H1 (cell line): ENCODE measurements around the gene GABARAPL2. TPM values are rescaled to one million over a fixed set of nuclear protein-coding genes. Genes with fewer than 3 reads are reported as not detected.

Experiments used
- CTCF ChIA-PET: fragments of 300-600 bp; sonication (Branson Sonifier 250); formaldehyde crosslinking; loops from one replicate; lab custom pipeline; 2021; ENCODE audit not compliant: partially characterized antibody; lab: Charles Lee
- POLR2A ChIA-PET: fragments of 300-600 bp; sonication (Branson Sonifier 250); formaldehyde crosslinking; loops from one replicate; lab custom pipeline; 2021; ENCODE audit warnings: inconsistent platforms; ENCODE audit not compliant: partially characterized antibody; lab: Charles Lee
- DNase-seq, 2 experiments: peaks; one replicate each; pipeline versions ENCODE4 v3.0.0 to v3.0.0-alpha.2; 2010 to 2022; ENCODE audit warnings: low spot score in 2 of 2, low read depth in 1 of 2, mixed read lengths in 1 of 2
- FAIRE-seq: peaks from 2 replicates; lab custom pipeline; 2011; peaks lifted over from hg19 to GRCh38; lab: Jason Lieb, UNC
- H2AFZ ChIP-seq: 2 replicates; pipeline ENCODE4 v1.8.1; 2012; ENCODE audit warnings: low read length, inconsistent platforms
- H2AK5ac ChIP-seq: 2 replicates; pipeline ENCODE4 v1.6.1; 2013; ENCODE audit warnings: low read depth, low read length
- H2BK120ac ChIP-seq: replicated peaks from 2 replicates; pipeline ENCODE3; 2013; ENCODE audit warnings: low read depth, low read length, inconsistent platforms
- H2BK12ac ChIP-seq: 2 replicates; pipeline ENCODE4 v1.6.1; 2013; ENCODE audit warnings: low read depth, low read length
- H2BK15ac ChIP-seq: 2 replicates; pipeline ENCODE4 v1.6.1; 2013; ENCODE audit warnings: low read length
- H2BK20ac ChIP-seq: 2 replicates; pipeline ENCODE4 v1.6.1; 2013; ENCODE audit warnings: low read length
- H2BK5ac ChIP-seq: 2 replicates; pipeline ENCODE4 v1.6.1; 2013; ENCODE audit warnings: low read depth, low read length
- H3K14ac ChIP-seq: 2 replicates; pipeline ENCODE4 v1.6.1; 2013; ENCODE audit warnings: inconsistent platforms; ENCODE audit not compliant: insufficient read length
- H3K18ac ChIP-seq: 2 replicates; pipeline ENCODE4 v1.6.1; 2013; ENCODE audit warnings: low read length; ENCODE audit errors: extremely low read depth
- H3K23ac ChIP-seq: 2 replicates; pipeline ENCODE4 v1.6.1; 2013; ENCODE audit warnings: inconsistent platforms; ENCODE audit not compliant: insufficient read length
- H3K23me2 ChIP-seq: 2 replicates; pipeline ENCODE4 v1.6.1; 2013; ENCODE audit warnings: low read depth, low read length
- H3K27ac ChIP-seq: 2 replicates; pipeline ENCODE4 v1.6.1; 2011; ENCODE audit warnings: low read depth, low read length, inconsistent platforms
- H3K27me3 ChIP-seq, 4 experiments: replicated peaks in 1 of 4; 1 replicate in 1 of 4; 2 replicates in 3 of 4; pipeline versions ENCODE4 v1.6.1 to v1.8.1; 2011 to 2013; ENCODE audit warnings: low read length in 3 of 4, mild to moderate bottlenecking in 3 of 4, inconsistent platforms in 2 of 4, mixed read lengths in 2 of 4, moderate library complexity in 1 of 4; ENCODE audit not compliant: control insufficient read depth in 3 of 4, insufficient read depth in 3 of 4; ENCODE audit errors: extremely low read depth in 1 of 4
- H3K36me3 ChIP-seq, 4 experiments: 2 replicates each; pipeline versions ENCODE4 v1.6.1 to v1.8.1; 2011 to 2013; ENCODE audit warnings: mild to moderate bottlenecking in 4 of 4, low read length in 3 of 4, moderate library complexity in 2 of 4, control low read depth in 1 of 4, inconsistent platforms in 1 of 4; ENCODE audit not compliant: insufficient read depth in 4 of 4, control insufficient read depth in 2 of 4
- H3K4ac ChIP-seq: replicated peaks from 2 replicates; pipeline ENCODE3; 2013; ENCODE audit warnings: low read length, low read depth, mixed read lengths, inconsistent platforms; ENCODE audit not compliant: insufficient read length
- H3K4me1 ChIP-seq, 4 experiments: replicated peaks in 1 of 4; 1 replicate in 1 of 4; 2 replicates in 3 of 4; pipeline versions ENCODE4 v1.6.1 to v1.8.1; 2011 to 2013; ENCODE audit warnings: low read length in 3 of 4, inconsistent platforms in 2 of 4, mixed read lengths in 1 of 4; ENCODE audit not compliant: insufficient read depth in 4 of 4, control insufficient read depth in 3 of 4
- H3K4me2 ChIP-seq, 2 experiments: 2 replicates each; pipeline versions ENCODE4 v1.6.1 to v1.8.1; 2011 to 2013; ENCODE audit warnings: low read depth in 2 of 2, low read length in 2 of 2, control low read depth in 1 of 2, inconsistent platforms in 1 of 2, mild to moderate bottlenecking in 1 of 2; ENCODE audit not compliant: insufficient read depth in 1 of 2
- H3K4me3 ChIP-seq, 4 experiments: fragments of 200-600, 300-600 bp in 1 of 4; sonication (generic), shearing (Covaris generic), sonication (Bioruptor Twin) in 1 of 4; 2 replicates each; pipeline versions ENCODE4 v1.5.1 to v1.8.1; 2011 to 2016; ENCODE audit warnings: low read length in 4 of 4, low read depth in 3 of 4, control low read depth in 2 of 4, inconsistent platforms in 2 of 4, mild to moderate bottlenecking in 2 of 4, mixed read lengths in 1 of 4, moderate library complexity in 1 of 4; ENCODE audit not compliant: insufficient read depth in 2 of 4; ENCODE audit errors: extremely low read depth in 1 of 4
- H3K56ac ChIP-seq: replicated peaks from 2 replicates; pipeline ENCODE3; 2013; ENCODE audit warnings: low read depth, mild to moderate bottlenecking, mixed read lengths, low read length, inconsistent platforms; ENCODE audit not compliant: insufficient read length
- H3K79me1 ChIP-seq: 2 replicates; pipeline ENCODE4 v1.6.1; 2013; ENCODE audit warnings: low read depth, low read length, control low read depth
- H3K79me2 ChIP-seq, 2 experiments: 2 replicates each; pipeline versions ENCODE4 v1.6.1 to v1.8.1; 2012 to 2013; ENCODE audit warnings: low read length in 2 of 2, mild to moderate bottlenecking in 2 of 2, inconsistent platforms in 1 of 2; ENCODE audit not compliant: insufficient read depth in 2 of 2, control insufficient read depth in 1 of 2
- H3K9ac ChIP-seq, 4 experiments: replicated peaks in 1 of 4; 1 replicate in 1 of 4; 2 replicates in 3 of 4; pipeline versions ENCODE4 v1.6.1 to v1.8.1; 2011 to 2013; ENCODE audit warnings: low read depth in 3 of 4, low read length in 3 of 4, control low read depth in 2 of 4, mild to moderate bottlenecking in 2 of 4, moderate library complexity in 2 of 4, inconsistent platforms in 1 of 4; ENCODE audit errors: extremely low read depth in 1 of 4
- H3K9me3 ChIP-seq, 2 experiments: 2 replicates each; pipeline versions ENCODE4 v1.6.1 to v1.8.1; 2012 to 2013; ENCODE audit warnings: mild to moderate bottlenecking in 2 of 2, moderate library complexity in 2 of 2, control low read depth in 1 of 2, inconsistent platforms in 1 of 2, low read depth in 1 of 2, low read length in 1 of 2, mixed read lengths in 1 of 2; ENCODE audit not compliant: insufficient read depth in 2 of 2
- H4K20me1 ChIP-seq, 2 experiments: replicated peaks in 1 of 2; 2 replicates each; pipeline versions ENCODE3 to v1.8.1; 2011 to 2013; ENCODE audit warnings: inconsistent platforms in 2 of 2, low read length in 2 of 2, mild to moderate bottlenecking in 1 of 2; ENCODE audit not compliant: insufficient read depth in 2 of 2, control insufficient read depth in 1 of 2
- H4K5ac ChIP-seq: 2 replicates; pipeline ENCODE4 v1.6.1; 2013; ENCODE audit warnings: low read length, low read depth, mixed read lengths, inconsistent platforms; ENCODE audit not compliant: insufficient read length
- H4K8ac ChIP-seq: 2 replicates; pipeline ENCODE4 v1.8.0; 2013; ENCODE audit warnings: mild to moderate bottlenecking, moderate library complexity, low read length, inconsistent platforms; ENCODE audit not compliant: insufficient read depth; ENCODE audit errors: extremely low read depth
- H4K91ac ChIP-seq: replicated peaks from 2 replicates; pipeline ENCODE3; 2013; ENCODE audit warnings: low read length, mixed read lengths, inconsistent platforms; ENCODE audit not compliant: insufficient read length
- SAP30 ChIP-seq: fragments of 300-600 bp; sonication (generic); IDR thresholded peaks from 2 replicates; pipeline ENCODE4 v1.7.1; 2012; ENCODE audit warnings: low read length, moderate library complexity, mild to moderate bottlenecking, inconsistent platforms; ENCODE audit not compliant: insufficient read depth, insufficient replicate concordance
- WGBS, 2 experiments: shearing (Covaris generic) in 1 of 2; methylation state at CpG; one replicate each; pipeline versions ENCODE4 v1.1.6 to v1.1.7; 2013 to 2015; ENCODE audit warnings: low lambda C conversion rate in 2 of 2, mixed read lengths in 2 of 2, inconsistent platforms in 1 of 2, low coverage in 1 of 2, missing lambda C conversion rate in 1 of 2; ENCODE audit not compliant: insufficient replicate concordance in 2 of 2, insufficient coverage in 1 of 2, insufficient read length in 1 of 2; ENCODE audit errors: extremely low coverage in 1 of 2, missing lambda C conversion rate in 1 of 2; 5-methylcytosine and 5-hydroxymethylcytosine counted together
- polyA plus RNA-seq, 7 experiments: library from polyadenylated mRNA; depleted of rRNA in 3 of 7; stranded (reverse) in 5 of 7; unstranded in 2 of 7; fragments of >200 nt in 5 of 7; fragments of 200-250 nt in 2 of 7; gene quantifications; 1 replicate in 5 of 7; 2 replicates in 1 of 7; 4 replicates in 1 of 7; pipeline versions ENCODE4 v1.2.1 to v1.2.3, GENCODE V29; 2011 to 2013; ENCODE audit warnings: missing spikeins in 2 of 7, mixed read lengths in 2 of 7
- total RNA-seq: library from RNA; stranded (reverse); fragmentation: NEBNext Ultra II Directional; extraction: Animal tissue kit (Norgen Biotek cat#: 25700); gene quantifications from 2 replicates; pipeline ENCODE4 v1.2.1, GENCODE V29; 2021

Gene GABARAPL2
- total and polyA plus RNA-seq, 2 of the 8 experiments (the other 6 are each of a cell fraction or from before 2014, with no cell fraction given), result 65.8 to 71.3 TPM

DNA sequence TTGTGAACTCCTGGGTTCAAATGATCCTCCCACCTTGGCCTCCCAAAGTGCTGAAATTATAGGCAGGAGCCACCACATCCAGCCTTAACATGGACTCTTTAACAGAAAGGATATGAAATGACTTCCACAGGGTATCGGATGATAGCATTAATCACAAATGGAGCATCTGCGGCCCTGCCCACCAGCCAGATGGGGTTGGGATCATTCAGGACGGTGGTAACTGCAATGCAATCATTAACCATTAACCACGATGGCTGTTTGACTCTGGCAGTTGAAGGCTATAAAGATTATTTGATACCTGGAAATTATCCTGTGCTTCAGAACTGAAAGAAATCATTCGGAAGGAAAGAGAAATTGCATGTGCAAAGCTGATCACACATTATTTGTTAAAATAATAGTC lies 24.9 kb upstream of the GABARAPL2 start:
- DNase-seq, result no peak
- no peak overlapping the region for H3K27ac ChIP-seq
- H3K14ac ChIP-seq, result no peak overlapping the region
- no peak overlapping the region for H3K4ac ChIP-seq
- no peak overlapping the region for H4K91ac ChIP-seq
- no peak overlapping the region for H2AFZ ChIP-seq
- H3K9me3 ChIP-seq, result no peaks in the 10 kb centered on the region
- no peaks in the 10 kb centered on the region for H3K79me2 ChIP-seq
- H3K27me3 ChIP-seq, result no peaks in the 10 kb centered on the region
- no peak for FAIRE-seq
- no peaks in the 10 kb centered on the region for H3K79me1 ChIP-seq
- H3K4me3 ChIP-seq, result no peak overlapping the region
- H3K36me3 ChIP-seq, result no peaks in the 10 kb centered on the region; a peak in 1 of 8 replicates
- no peaks in the 10 kb centered on the region for H3K23me2 ChIP-seq
- 90% methylated on average over 5 of the region's 5 CpGs; no CpG with 5 or more reads in 1 of the 2 experiments for WGBS, 2 experiments
- no peak overlapping the region for H2BK5ac ChIP-seq
- no peaks in the 10 kb centered on the region for H3K4me1 ChIP-seq
- H3K18ac ChIP-seq, result no peak overlapping the region
- H2BK120ac ChIP-seq, result no peak overlapping the region
- POLR2A ChIA-PET, result interaction anchor here (1.2 kb wide), 1 partner anchor 24 kb away, joined by 3 read pairs; no protein-coding TSS in a partner anchor
- H2BK12ac ChIP-seq, result no peak overlapping the region
- no peak overlapping the region for H2BK20ac ChIP-seq
- CTCF ChIA-PET, result interaction anchor here (0.8 to 2.9 kb wide), 8 partner anchors 9 to 343 kb away, joined by 3 to 21 read pairs (median 4); no protein-coding TSS in a partner anchor
- no peak overlapping the region for H3K23ac ChIP-seq
- no peak overlapping the region for H2AK5ac ChIP-seq
- no peak overlapping the region for H3K9ac ChIP-seq
- no peak for TF ChIP-seq SAP30
- H3K56ac ChIP-seq, result no peak overlapping the region
- H2BK15ac ChIP-seq, result no peak overlapping the region
- H4K5ac ChIP-seq, result no peak overlapping the region
- H4K8ac ChIP-seq, result no peak overlapping the region
- H3K4me2 ChIP-seq, result no peak overlapping the region
- H4K20me1 ChIP-seq, result peaks cover 0 to 1% of the 10 kb centered on the region in 2 experiments
